Measurements from ENCODE around the gene SPR.

SPR gene

GRCh38 chr2:72851333-72851732, 35.9 kb upstream of the SPR start:
- TF ChIP-seq GABPA (IDR thresholded peaks at IDR 0.05; ENCODE audit: low read depth) (no peak), REST (IDR thresholded peaks at IDR 0.05; ENCODE audit: insufficient replicate concordance, low read depth) (no peak), CTCF (IDR thresholded peaks at IDR 0.05; ENCODE audit: insufficient read depth, low read length) (no peak), SPI1 (IDR thresholded peaks at IDR 0.05; ENCODE audit: borderline replicate concordance, low read depth) (no peak), POLR2AphosphoS5 (IDR thresholded peaks at IDR 0.05; ENCODE audit: low read depth) (no peak)
- no peak overlapping the region for H3K27ac ChIP-seq (replicated peaks)
- H3K27me3 ChIP-seq (ENCODE audit: insufficient read depth, poor library complexity, severe bottlenecking), result peaks cover 3% of the 10 kb centered on the region
- DNase-seq (ENCODE audit: low read depth in 1 of 2, low spot score in 1 of 2), result no peak
- H3K4me3 ChIP-seq (replicated peaks; ENCODE audit: insufficient read depth, low read length), result no peak overlapping the region

- H3K27me3 ChIP-seq (ENCODE audit: insufficient read depth, poor library complexity, severe bottlenecking), result no peaks in the 10 kb centered on the region
- H3K4me3 ChIP-seq (replicated peaks; ENCODE audit: insufficient read depth, low read length), result no peak overlapping the region
- TF ChIP-seq REST (IDR thresholded peaks at IDR 0.05; ENCODE audit: insufficient replicate concordance, low read depth) (no peak), SPI1 (IDR thresholded peaks at IDR 0.05; ENCODE audit: borderline replicate concordance, low read depth) (no peak), GABPA (IDR thresholded peaks at IDR 0.05; ENCODE audit: low read depth) (no peak), CTCF (IDR thresholded peaks at IDR 0.05; ENCODE audit: insufficient read depth, low read length) (peak; percentile 18), POLR2AphosphoS5 (IDR thresholded peaks at IDR 0.05; ENCODE audit: low read depth) (no peak)
- peak in 1 of 2 experiments; percentile 37 for DNase-seq (ENCODE audit: low read depth in 1 of 2, low spot score in 1 of 2)
- no peak overlapping the region for H3K27ac ChIP-seq (replicated peaks)
Observed at GRCh38 chr2:72859831-72860262, 27.4 kb upstream of the SPR start.

- DNase-seq (ENCODE audit: low read depth in 1 of 2, low spot score in 1 of 2), result peak; percentile 58 to 81
- H3K27me3 ChIP-seq (ENCODE audit: insufficient read depth, poor library complexity, severe bottlenecking), result no peaks in the 10 kb centered on the region
- no peak for TF ChIP-seq POLR2AphosphoS5 (IDR thresholded peaks at IDR 0.05; ENCODE audit: low read depth)
- TF ChIP-seq CTCF (IDR thresholded peaks at IDR 0.05; ENCODE audit: insufficient read depth, low read length), result peak; percentile 96
- H3K27ac ChIP-seq (replicated peaks), result no peak overlapping the region
- H3K4me3 ChIP-seq (replicated peaks; ENCODE audit: insufficient read depth, low read length), result no peak overlapping the region
Observed at GRCh38 chr2:72862239-72862988, 24.8 kb upstream of the SPR start.

GRCh38 chr2:72863046-72863445, 24.2 kb upstream of the SPR start:
- no peak overlapping the region for H3K27ac ChIP-seq (replicated peaks)
- H3K27me3 ChIP-seq (ENCODE audit: insufficient read depth, poor library complexity, severe bottlenecking), result no peaks in the 10 kb centered on the region
- DNase-seq (ENCODE audit: low read depth in 1 of 2, low spot score in 1 of 2), result no peak
- no peak for TF ChIP-seq REST (IDR thresholded peaks at IDR 0.05; ENCODE audit: insufficient replicate concordance, low read depth)
- TF ChIP-seq POLR2AphosphoS5 (IDR thresholded peaks at IDR 0.05; ENCODE audit: low read depth), result no peak
- no peak for TF ChIP-seq GABPA (IDR thresholded peaks at IDR 0.05; ENCODE audit: low read depth)
- TF ChIP-seq SPI1 (IDR thresholded peaks at IDR 0.05; ENCODE audit: borderline replicate concordance, low read depth), result no peak
- TF ChIP-seq CTCF (IDR thresholded peaks at IDR 0.05; ENCODE audit: insufficient read depth, low read length), result no peak
- no peak overlapping the region for H3K4me3 ChIP-seq (replicated peaks; ENCODE audit: insufficient read depth, low read length)

Data from HL-60 (cell line).